IPS-NIHi11 (cell line): Measurements from ENCODE around the gene NOC3L.
"Not testable (repeated sequence)": the region's sequence is repeated elsewhere in the genome, so short reads cannot be mapped to it uniquely, and the experiment has no call there.

Source experiments
- DNase-seq: peaks from one replicate; pipeline ENCODE4 v3.0.0; 2012; ENCODE audit warnings: mixed read lengths, low spot score

Gene NOC3L

GRCh38 chr10:94363251-94363565, 469 bp upstream of the NOC3L start:
- DNase-seq: peak; percentile 16

- no peak for DNase-seq
These were observed 1.5 kb downstream of the NOC3L start for GRCh38 chr10:94361171-94361794.

GRCh38 chr10:94358480-94358879, 4.3 kb downstream of the NOC3L start:
- no peak for DNase-seq

GRCh38 chr10:94357193-94357592, 5.5 kb downstream of the NOC3L start:
- no peak for DNase-seq

GRCh38 chr10:94355841-94356240, 6.9 kb downstream of the NOC3L start:
- DNase-seq: no peak

- DNase-seq: no peak
These were observed 9.4 kb downstream of the NOC3L start for GRCh38 chr10:94353336-94353735.

GRCh38 chr10:94351089-94351488, 11.7 kb downstream of the NOC3L start:
- no peak for DNase-seq

GRCh38 chr10:94350500-94350899, 12.2 kb downstream of the NOC3L start:
- DNase-seq: not testable (repeated sequence)

- no peak for DNase-seq
These were observed 13.4 kb downstream of the NOC3L start for GRCh38 chr10:94349327-94349726.

GRCh38 chr10:94344522-94345122, 18.1 kb downstream of the NOC3L start:
- no peak for DNase-seq

- no peak for DNase-seq
These were observed 19.6 kb downstream of the NOC3L start for GRCh38 chr10:94343151-94343550.

- DNase-seq: no peak
These were observed 27.9 kb downstream of the NOC3L start for GRCh38 chr10:94334857-94335256.

GRCh38 chr10:94333051-94333450, 29.7 kb downstream of the NOC3L start:
- DNase-seq: no peak

GRCh38 chr10:94328613-94329012, 34.1 kb downstream of the NOC3L start:
- no peak for DNase-seq

GRCh38 chr10:94327649-94328048, 35.1 kb downstream of the NOC3L start:
- no peak for DNase-seq

GRCh38 chr10:94324609-94325233, 38.0 kb downstream of the NOC3L start:
- DNase-seq: no peak

- DNase-seq: peak; percentile 74
These were observed 42.3 kb downstream of the NOC3L start for GRCh38 chr10:94320285-94320914.

- no peak for DNase-seq
These were observed 46.2 kb downstream of the NOC3L start for GRCh38 chr10:94316560-94316959.

GRCh38 chr10:94315975-94316464, 46.7 kb downstream of the NOC3L start:
- no peak for DNase-seq

- peak; percentile 23 for DNase-seq
These were observed 47.7 kb downstream of the NOC3L start for GRCh38 chr10:94315024-94315451.

- DNase-seq: no peak
These were observed 52.4 kb downstream of the NOC3L start for GRCh38 chr10:94310369-94310768.

GRCh38 chr10:94308866-94309265, 53.9 kb downstream of the NOC3L start:
- no peak for DNase-seq

GRCh38 chr10:94307046-94307615, 55.6 kb downstream of the NOC3L start:
- DNase-seq: no peak
